Measurements from ENCODE around the gene HSH2D.

GRCh38 chr19:16190198-16190597 is 46.7 kb downstream of the HSH2D start:
- TF ChIP-seq, protein P1, sequence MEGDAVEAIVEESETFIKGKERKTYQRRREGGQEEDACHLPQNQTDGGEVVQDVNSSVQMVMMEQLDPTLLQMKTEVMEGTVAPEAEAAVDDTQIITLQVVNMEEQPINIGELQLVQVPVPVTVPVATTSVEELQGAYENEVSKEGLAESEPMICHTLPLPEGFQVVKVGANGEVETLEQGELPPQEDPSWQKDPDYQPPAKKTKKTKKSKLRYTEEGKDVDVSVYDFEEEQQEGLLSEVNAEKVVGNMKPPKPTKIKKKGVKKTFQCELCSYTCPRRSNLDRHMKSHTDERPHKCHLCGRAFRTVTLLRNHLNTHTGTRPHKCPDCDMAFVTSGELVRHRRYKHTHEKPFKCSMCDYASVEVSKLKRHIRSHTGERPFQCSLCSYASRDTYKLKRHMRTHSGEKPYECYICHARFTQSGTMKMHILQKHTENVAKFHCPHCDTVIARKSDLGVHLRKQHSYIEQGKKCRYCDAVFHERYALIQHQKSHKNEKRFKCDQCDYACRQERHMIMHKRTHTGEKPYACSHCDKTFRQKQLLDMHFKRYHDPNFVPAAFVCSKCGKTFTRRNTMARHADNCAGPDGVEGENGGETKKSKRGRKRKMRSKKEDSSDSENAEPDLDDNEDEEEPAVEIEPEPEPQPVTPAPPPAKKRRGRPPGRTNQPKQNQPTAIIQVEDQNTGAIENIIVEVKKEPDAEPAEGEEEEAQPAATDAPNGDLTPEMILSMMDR (IDR thresholded peaks at IDR 0.05) = no peak
- TF ChIP-seq POLR2A (IDR thresholded peaks at IDR 0.05) = no peak
